Measurements from ENCODE around the gene WEE2.
"Not testable (repeated sequence)": the region's sequence is repeated elsewhere in the genome, so short reads cannot be mapped to it uniquely, and the experiment has no call there.

The WEE2 gene

GRCh38 chr7:141689072-141689825 lies 18.9 kb upstream of the WEE2 start:
- in situ Hi-C loops (cut with HindIII; ENCODE audit: low sequenced_read_pairs) = not testable (repeated sequence)

GRCh38 chr7:141691540-141691939 lies 16.6 kb upstream of the WEE2 start:
- in situ Hi-C loops (cut with HindIII; ENCODE audit: low sequenced_read_pairs) = no loop called here

GRCh38 chr7:141691961-141692360 lies 16.2 kb upstream of the WEE2 start:
- in situ Hi-C loops (cut with HindIII; ENCODE audit: low sequenced_read_pairs) = no loop called here

GRCh38 chr7:141693082-141693481 lies 15.1 kb upstream of the WEE2 start:
- in situ Hi-C loops (cut with HindIII; ENCODE audit: low sequenced_read_pairs) = no loop called here

- in situ Hi-C loops (cut with HindIII; ENCODE audit: low sequenced_read_pairs) = no loop called here
Measured at GRCh38 chr7:141695803-141696289, 12.3 kb upstream of the WEE2 start.

- in situ Hi-C loops (cut with HindIII; ENCODE audit: low sequenced_read_pairs) = no loop called here
Measured at GRCh38 chr7:141696348-141696747, 11.8 kb upstream of the WEE2 start.

GRCh38 chr7:141697211-141697871 lies 10.8 kb upstream of the WEE2 start:
- in situ Hi-C loops (cut with HindIII; ENCODE audit: low sequenced_read_pairs) = no loop called here

- in situ Hi-C loops (cut with HindIII; ENCODE audit: low sequenced_read_pairs) = no loop called here
Measured at GRCh38 chr7:141698247-141699015, 9.7 kb upstream of the WEE2 start.

GRCh38 chr7:141699860-141700259 lies 8.3 kb upstream of the WEE2 start:
- in situ Hi-C loops (cut with HindIII; ENCODE audit: low sequenced_read_pairs) = no loop called here

- in situ Hi-C loops (cut with HindIII; ENCODE audit: low sequenced_read_pairs) = no loop called here
Measured at GRCh38 chr7:141700296-141700847, 7.8 kb upstream of the WEE2 start.

GRCh38 chr7:141700848-141701371 lies 7.2 kb upstream of the WEE2 start:
- in situ Hi-C loops (cut with HindIII; ENCODE audit: low sequenced_read_pairs) = no loop called here

GRCh38 chr7:141701489-141702046 lies 6.6 kb upstream of the WEE2 start:
- in situ Hi-C loops (cut with HindIII; ENCODE audit: low sequenced_read_pairs) = no loop called here

GRCh38 chr7:141702047-141702567 lies 6.0 kb upstream of the WEE2 start, which contains the start of gene DENND11:
Gene DENND11, minus strand, starts transcription at chr7:141702166. Its CDS starts 13 bp downstream, at chr7:141702153.
- in situ Hi-C loops (cut with HindIII; ENCODE audit: low sequenced_read_pairs) = no loop called here

- in situ Hi-C loops (cut with HindIII; ENCODE audit: low sequenced_read_pairs) = no loop called here
Measured at GRCh38 chr7:141702892-141703291, 5.3 kb upstream of the WEE2 start.

GRCh38 chr7:141704112-141704511 lies 4.0 kb upstream of the WEE2 start:
- in situ Hi-C loops (cut with HindIII; ENCODE audit: low sequenced_read_pairs) = no loop called here

GRCh38 chr7:141704741-141705140 lies 3.4 kb upstream of the WEE2 start:
- in situ Hi-C loops (cut with HindIII; ENCODE audit: low sequenced_read_pairs) = no loop called here

GRCh38 chr7:141706239-141707064 lies 1.7 kb upstream of the WEE2 start:
- in situ Hi-C loops (cut with HindIII; ENCODE audit: low sequenced_read_pairs) = no loop called here

GRCh38 chr7:141709318-141709717 lies 1.2 kb downstream of the WEE2 start:
- in situ Hi-C loops (cut with HindIII; ENCODE audit: low sequenced_read_pairs) = no loop called here

GRCh38 chr7:141709749-141710148 lies 1.6 kb downstream of the WEE2 start:
- in situ Hi-C loops (cut with HindIII; ENCODE audit: low sequenced_read_pairs) = no loop called here

Data from DLD1 (cell line).